B cell (primary cell): ENCODE measurements around the gene PALS2.

ENCODE experiments used
- CTCF ChIP-seq: fragments of 200-600 bp; IDR thresholded peaks from one replicate; pipeline ENCODE4 v1.8.0; 2022; ENCODE audit warnings: antibody characterized with exemption, mild to moderate bottlenecking
- EZH2 ChIP-seq: IDR thresholded peaks from 2 replicates; pipeline ENCODE4 v1.6.1; 2012; ENCODE audit warnings: borderline replicate concordance, low read depth, mild to moderate bottlenecking, moderate library complexity, low read length; ENCODE audit not compliant: insufficient read depth, poor library complexity, severe bottlenecking

- no peak for TF ChIP-seq CTCF
- no peak for TF ChIP-seq EZH2
Measured at GRCh38 chr7:24609059-24609458, 35.8 kb downstream of the PALS2 start.
